ENCODE measurements around the gene MRPL23.

MRPL23 gene

GRCh38 chr11:1992111-1992510, 45.0 kb downstream of the MRPL23 start:
- intact Hi-C loops (cut with micrococcal nuclease), result no loop called here
- no peaks in the 10 kb centered on the region for H3K36me3 Mint-ChIP-seq (ENCODE audit: low read depth)
- peaks cover 5% of the 10 kb centered on the region for H3K4me1 Mint-ChIP-seq (ENCODE audit: low read depth)
- peaks cover 4% of the 10 kb centered on the region for H3K27me3 Mint-ChIP-seq
- H3K9me3 Mint-ChIP-seq, result no peaks in the 10 kb centered on the region
- no peak overlapping the region for H3K27ac Mint-ChIP-seq
- no peak overlapping the region for H3K4me3 Mint-ChIP-seq

GRCh38 chr11:1994121-1994520, 47.0 kb downstream of the MRPL23 start:
- H3K36me3 Mint-ChIP-seq (ENCODE audit: low read depth), result no peaks in the 10 kb centered on the region
- peaks cover 5% of the 10 kb centered on the region for H3K4me1 Mint-ChIP-seq (ENCODE audit: low read depth)
- peaks cover 4% of the 10 kb centered on the region for H3K27me3 Mint-ChIP-seq
- H3K27ac Mint-ChIP-seq, result no peak overlapping the region
- H3K4me3 Mint-ChIP-seq, result no peak overlapping the region
- no peaks in the 10 kb centered on the region for H3K9me3 Mint-ChIP-seq
- intact Hi-C loops (cut with micrococcal nuclease), result no loop called here

GRCh38 chr11:1997755-1998154, 50.6 kb downstream of the MRPL23 start, which contains the start of gene H19:
Gene H19, minus strand, starts transcription at chr11:1997842.
- Mint-ChIP-seq H3K27ac (no peak within 1 kb of the TSS), H3K9me3 (no peaks in the 10 kb centered on the region), H3K27me3 (no peaks in the 10 kb centered on the region), H3K4me1 (ENCODE audit: low read depth) (no peaks in the 10 kb centered on the region), H3K36me3 (ENCODE audit: low read depth) (no peaks in the 10 kb centered on the region), H3K4me3 (no peak within 1 kb of the TSS)
- intact Hi-C loops (cut with micrococcal nuclease), result no loop called here

GRCh38 chr11:1998290-1998689, 51.2 kb downstream of the MRPL23 start:
- H3K9me3 Mint-ChIP-seq, result no peaks in the 10 kb centered on the region
- intact Hi-C loops (cut with micrococcal nuclease), result no loop called here
- no peaks in the 10 kb centered on the region for H3K4me1 Mint-ChIP-seq (ENCODE audit: low read depth)
- no peak overlapping the region for H3K4me3 Mint-ChIP-seq
- H3K27ac Mint-ChIP-seq, result no peak overlapping the region
- no peaks in the 10 kb centered on the region for H3K36me3 Mint-ChIP-seq (ENCODE audit: low read depth)
- H3K27me3 Mint-ChIP-seq, result no peaks in the 10 kb centered on the region

GRCh38 chr11:1998861-1999260, 51.7 kb downstream of the MRPL23 start:
- H3K27ac Mint-ChIP-seq, result no peak overlapping the region
- no peaks in the 10 kb centered on the region for H3K27me3 Mint-ChIP-seq
- H3K36me3 Mint-ChIP-seq (ENCODE audit: low read depth), result no peaks in the 10 kb centered on the region
- H3K4me1 Mint-ChIP-seq (ENCODE audit: low read depth), result no peaks in the 10 kb centered on the region
- H3K9me3 Mint-ChIP-seq, result no peaks in the 10 kb centered on the region
- intact Hi-C loops (cut with micrococcal nuclease), result no loop called here
- H3K4me3 Mint-ChIP-seq, result no peak overlapping the region

GRCh38 chr11:2002042-2002776, 55.1 kb downstream of the MRPL23 start:
- Mint-ChIP-seq H3K27me3 (no peaks in the 10 kb centered on the region), H3K9me3 (no peaks in the 10 kb centered on the region), H3K4me1 (ENCODE audit: low read depth) (no peaks in the 10 kb centered on the region), H3K27ac (no peak overlapping the region), H3K36me3 (ENCODE audit: low read depth) (no peaks in the 10 kb centered on the region), H3K4me3 (no peak overlapping the region)
- intact Hi-C loops (cut with micrococcal nuclease), result no loop called here

- no peaks in the 10 kb centered on the region for H3K36me3 Mint-ChIP-seq (ENCODE audit: low read depth)
- no peaks in the 10 kb centered on the region for H3K4me1 Mint-ChIP-seq (ENCODE audit: low read depth)
- H3K9me3 Mint-ChIP-seq, result no peaks in the 10 kb centered on the region
- no peak overlapping the region for H3K4me3 Mint-ChIP-seq
- intact Hi-C loops (cut with micrococcal nuclease), result no loop called here
- no peaks in the 10 kb centered on the region for H3K27me3 Mint-ChIP-seq
- H3K27ac Mint-ChIP-seq, result no peak overlapping the region
These were observed 55.7 kb downstream of the MRPL23 start for GRCh38 chr11:2002807-2003206.

GRCh38 chr11:2004466-2004865, 57.3 kb downstream of the MRPL23 start:
- Mint-ChIP-seq H3K27ac (no peak overlapping the region), H3K27me3 (no peaks in the 10 kb centered on the region), H3K36me3 (ENCODE audit: low read depth) (no peaks in the 10 kb centered on the region), H3K4me1 (ENCODE audit: low read depth) (no peaks in the 10 kb centered on the region), H3K4me3 (no peak overlapping the region), H3K9me3 (no peaks in the 10 kb centered on the region)
- intact Hi-C loops (cut with micrococcal nuclease), result no loop called here
